ENCODE measurements around the gene GRIN1. TPM values are rescaled to one million over a fixed set of nuclear protein-coding genes. Genes with fewer than 3 reads are reported as not detected.

Gene GRIN1
- total and polyA plus RNA-seq, 2 of the 13 experiments (the other 11 are each of a cell fraction or from before 2014, with no cell fraction given), result 0.13 TPM; not detected in 1

- no peak for TF ChIP-seq KIAA2018 (CRISPR knock-in tag; IDR thresholded peaks at IDR 0.05; ENCODE audit: borderline replicate concordance)
- no peak for TF ChIP-seq SMC3 (IDR thresholded peaks at IDR 0.05; ENCODE audit: low read length)
- no peak for TF ChIP-seq NCOR1 (IDR thresholded peaks at IDR 0.05; ENCODE audit: borderline replicate concordance, low read length)
- peak; percentile 73; the same call in 1 of the 2 replicates for TF ChIP-seq HOXA5 (CRISPR knock-in tag; IDR thresholded peaks at IDR 0.05)
- peak; percentile 98 for TF ChIP-seq GABPB1 (CRISPR knock-in tag; IDR thresholded peaks at IDR 0.05)
- TF ChIP-seq ZNF382 (CRISPR knock-in tag; IDR thresholded peaks at IDR 0.05; ENCODE audit: borderline replicate concordance), result no peak
- peak; percentile 49; the same call in 1 of the 2 replicates for TF ChIP-seq GZF1 (CRISPR knock-in tag; IDR thresholded peaks at IDR 0.05)
- TF ChIP-seq RAD51 (IDR thresholded peaks at IDR 0.05; ENCODE audit: borderline replicate concordance), result no peak
- no peak for TF ChIP-seq ZNF576 (CRISPR knock-in tag; IDR thresholded peaks at IDR 0.05)
- TF ChIP-seq PBX2 (CRISPR knock-in tag; IDR thresholded peaks at IDR 0.05), result no peak
- TF ChIP-seq PAX8 (CRISPR knock-in tag; IDR thresholded peaks at IDR 0.05; ENCODE audit: borderline replicate concordance), result peak; percentile 31; the same call in 1 of the 2 replicates
- no peak for TF ChIP-seq NFIB (CRISPR knock-in tag; IDR thresholded peaks at IDR 0.05; ENCODE audit: borderline replicate concordance)
- peak; percentile 19; the same call in 1 of the 2 replicates for TF ChIP-seq ZBED4 (CRISPR knock-in tag; IDR thresholded peaks at IDR 0.05; ENCODE audit: borderline replicate concordance)
- TF ChIP-seq ZNF350 (CRISPR knock-in tag; IDR thresholded peaks at IDR 0.05; ENCODE audit: borderline replicate concordance, low read depth), result peak; percentile 73
Measured at GRCh38 chr9:137205126-137206069, 66.4 kb downstream of the GRIN1 start, which contains the start of the genes NDOR1 and TMEM203 (continued).

All from HepG2 (cell line).